ENCODE data around the gene FLOT2. TPM values are rescaled to one million over a fixed set of nuclear protein-coding genes. Genes with fewer than 3 reads are reported as not detected.
"Not testable (repeated sequence)": the region's sequence is repeated elsewhere in the genome, so short reads cannot be mapped to it uniquely, and the experiment has no call there.

The FLOT2 gene
- total and polyA plus RNA-seq, 7 experiments from 2014 or later, result 134 to 309 (median 228) TPM

DNA sequence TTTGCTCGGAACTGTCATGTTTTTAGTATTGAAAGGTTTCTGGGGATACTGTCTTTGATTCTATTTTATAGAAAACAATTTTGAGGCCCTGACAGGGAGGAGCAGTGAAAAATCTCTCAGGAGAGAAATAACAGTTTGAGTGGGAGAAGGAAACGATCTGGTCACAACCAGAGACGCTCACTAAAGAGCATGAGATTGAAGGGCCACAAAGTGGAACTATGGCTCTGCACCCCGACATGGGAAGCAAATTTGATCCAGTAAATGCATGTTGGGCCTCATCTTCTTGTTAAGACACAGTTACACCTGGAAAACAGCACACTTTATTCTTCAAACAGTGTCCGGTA is 42.2 kb downstream of the FLOT2 start:
- DNase-seq, result no peak
- Mint-ChIP-seq H3K27me3 (no peaks in the 10 kb centered on the region), H3K36me3 (peaks cover 0 to 15% (median 8%) of the 10 kb centered on the region in 5 donors), H3K4me3 (peak overlapping the region; percentile 90 to 100 (median 94)), H3K9me3 (no peaks in the 10 kb centered on the region), H3K4me1 (peaks cover 0 to 27% (median 11%) of the 10 kb centered on the region in 7 donors), H3K27ac (peak overlapping the region; percentile 85 to 94 (median 90))
- ChIA-PET POLR2A (interaction anchor here (0.9 to 3.8 kb wide), 8 partner anchors 16 to 98 kb away, joined by 3 to 19 read pairs (median 4); partner anchors contain the start of genes FLOT2 and PHF12), CTCF (interaction anchor here (0.7 to 1.0 kb wide), 2 partner anchors 48 to 128 kb away, joined by 3 to 5 read pairs; partner anchors contain the start of gene DHRS13)
- peak overlapping the region; percentile 82 for H3K27ac ChIP-seq (ENCODE audit: low read depth, low read length)
- intact Hi-C loops (cut with micrococcal nuclease), result loop anchor here (1.0 to 10.0 kb wide), 4 partner anchors 15 to 211 kb away; partner anchors contain the start of genes BLTP2 (in 1 of the 2) and RPL23A (in 1 of the 2)
- H3K27me3 ChIP-seq (ENCODE audit: control insufficient read depth in 2 of 2, insufficient read depth in 2 of 2, low read length in 2 of 2), result no peaks in the 10 kb centered on the region
- no peaks in the 10 kb centered on the region for H3K9me3 ChIP-seq (ENCODE audit: control insufficient read depth in 2 of 3, low read length in 3 of 3)
- peak overlapping the region; percentile 86 for H3K4me3 ChIP-seq (ENCODE audit: low read length)
- no peak for ATAC-seq
- peaks cover 4 to 20% (median 7%) of the 10 kb centered on the region in 3 experiments for H3K36me3 ChIP-seq (ENCODE audit: control insufficient read depth in 2 of 3, insufficient read depth in 3 of 3, low read length in 3 of 3)
- peaks cover 7 to 12% of the 10 kb centered on the region in 2 donors for H3K4me1 ChIP-seq (ENCODE audit: control insufficient read depth in 2 of 2, insufficient read depth in 2 of 2, low read length in 2 of 2)

DNA sequence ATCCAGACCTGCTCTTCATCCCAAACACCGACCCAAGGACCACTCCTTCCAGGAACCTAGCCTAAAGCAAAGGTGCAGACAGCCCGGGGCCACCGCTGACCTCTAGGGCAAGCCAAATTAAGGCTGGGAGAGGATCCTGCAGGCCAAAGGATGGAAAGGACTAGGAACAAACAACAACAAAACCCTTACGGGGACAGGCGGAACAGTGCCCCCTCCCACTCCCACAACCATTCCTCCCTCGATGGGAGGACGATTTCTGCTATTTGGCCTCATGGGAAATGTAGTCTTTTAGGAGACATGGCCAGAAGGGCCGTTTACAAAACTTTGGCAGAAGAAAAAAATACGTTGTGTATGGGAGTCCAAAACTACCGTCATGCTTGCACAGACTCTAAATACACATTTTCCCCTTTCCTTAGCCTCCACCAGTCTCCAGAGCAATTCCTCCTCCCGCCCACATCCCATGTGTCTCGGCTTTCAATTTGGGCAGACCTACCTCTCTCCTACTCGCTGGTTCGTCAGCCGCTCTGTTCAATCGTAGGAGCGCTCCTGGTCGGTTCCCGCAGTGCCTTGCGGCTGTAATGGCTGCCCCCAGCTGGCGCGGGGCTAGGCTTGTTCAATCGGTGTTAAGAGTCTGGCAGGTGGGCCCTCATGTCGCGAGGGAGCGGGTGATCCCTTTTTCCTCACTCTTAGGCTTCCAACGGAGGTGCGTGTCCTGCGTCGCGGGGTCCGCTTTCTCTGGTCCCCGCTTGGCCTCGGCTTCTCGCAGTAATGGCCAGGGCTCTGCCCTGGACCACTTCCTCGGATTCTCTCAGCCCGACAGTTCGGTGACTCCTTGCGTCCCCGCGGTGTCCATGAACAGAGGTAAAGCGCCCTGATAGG is 42.8 kb downstream of the FLOT2 start, which contains the start of gene ERAL1:
Gene ERAL1 (plus strand): TSS at position 560 of the 879 bp plus-strand sequence. CDS start 19 bp downstream, at position 579.
- ChIA-PET POLR2A (interaction anchor here (1.0 to 3.8 kb wide), 7 partner anchors 13 to 97 kb away, joined by 3 to 19 read pairs (median 4); partner anchors contain the start of genes FAM222B, FLOT2 and PHF12), CTCF (interaction anchor here (0.7 kb wide), 1 partner anchor 49 kb away, joined by 3 read pairs; the partner anchor contains the start of gene DHRS13)
- peak within 1 kb of the TSS; percentile 90 to 100 (median 94) for H3K4me3 Mint-ChIP-seq
- H3K27ac Mint-ChIP-seq, result peak within 1 kb of the TSS; percentile 85 to 94 (median 90)
- ATAC-seq, result peak; percentile 100
- no peaks in the 10 kb centered on the region for H3K27me3 Mint-ChIP-seq
- Histone ChIP-seq H3K9me3 (ENCODE audit: control insufficient read depth in 2 of 3, low read length in 3 of 3) (no peaks in the 10 kb centered on the region), H3K27me3 (ENCODE audit: control insufficient read depth in 2 of 2, insufficient read depth in 2 of 2, low read length in 2 of 2) (no peaks in the 10 kb centered on the region), H3K36me3 (ENCODE audit: control insufficient read depth in 2 of 3, insufficient read depth in 3 of 3, low read length in 3 of 3) (peaks cover 2 to 18% (median 7%) of the 10 kb centered on the region in 3 experiments), H3K4me1 (ENCODE audit: control insufficient read depth in 2 of 2, insufficient read depth in 2 of 2, low read length in 2 of 2) (peaks cover 7 to 12% of the 10 kb centered on the region in 2 donors), H3K27ac (ENCODE audit: low read depth, low read length) (peak within 1 kb of the TSS; percentile 82), H3K4me3 (ENCODE audit: low read length) (peak within 1 kb of the TSS; percentile 86)
- peaks cover 0 to 27% (median 11%) of the 10 kb centered on the region in 7 donors for H3K4me1 Mint-ChIP-seq
- peaks cover 0 to 14% (median 8%) of the 10 kb centered on the region in 5 donors for H3K36me3 Mint-ChIP-seq
- H3K9me3 Mint-ChIP-seq, result no peaks in the 10 kb centered on the region
- DNase-seq, result peak; percentile 63 to 87 (median 83)
- intact Hi-C loops (cut with micrococcal nuclease), result loop anchor here (1.0 to 10.0 kb wide), 10 partner anchors 12 to 210 kb away; partner anchors contain the start of genes DHRS13 (in 2 of the 2), FAM222B (in 2 of the 2), NEK8 (in 2 of the 2) and BLTP2 (in 1 of the 2)

DNA sequence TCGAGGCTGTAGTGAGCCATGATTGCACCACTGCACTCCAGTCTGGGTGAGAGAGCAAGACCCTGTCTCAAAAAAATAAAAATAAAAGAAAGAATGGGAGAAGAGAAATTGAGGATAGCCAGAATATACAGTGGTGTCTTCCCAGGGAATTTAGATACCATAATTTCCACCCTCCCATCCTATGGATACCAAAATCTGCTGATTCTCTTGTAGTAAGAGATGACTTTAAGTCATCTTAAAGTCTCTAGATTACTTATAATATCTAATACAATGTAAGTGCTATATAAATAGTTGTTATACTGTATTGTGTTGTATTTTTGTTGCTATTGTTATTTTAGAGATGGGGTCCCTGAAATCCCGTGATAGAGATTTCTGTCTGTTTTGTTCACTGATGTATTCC is 44.2 kb downstream of the FLOT2 start:
- Histone ChIP-seq H3K27me3 (ENCODE audit: control insufficient read depth in 2 of 2, insufficient read depth in 2 of 2, low read length in 2 of 2) (no peaks in the 10 kb centered on the region), H3K36me3 (ENCODE audit: control insufficient read depth in 2 of 3, insufficient read depth in 3 of 3, low read length in 3 of 3) (peaks cover under 1 to 7% (median 2%) of the 10 kb centered on the region in 3 experiments), H3K4me1 (ENCODE audit: control insufficient read depth in 2 of 2, insufficient read depth in 2 of 2, low read length in 2 of 2) (peaks cover 7 to 12% of the 10 kb centered on the region in 2 donors), H3K4me3 (ENCODE audit: low read length) (no peak overlapping the region), H3K9me3 (ENCODE audit: control insufficient read depth in 2 of 3, low read length in 3 of 3) (no peaks in the 10 kb centered on the region), H3K27ac (ENCODE audit: low read depth, low read length) (no peak overlapping the region)
- peaks cover 0 to 28% (median 11%) of the 10 kb centered on the region in 7 donors for H3K4me1 Mint-ChIP-seq
- CTCF ChIA-PET, result interaction anchor here (0.7 kb wide), 1 partner anchor 80 kb away, joined by 4 read pairs; no protein-coding TSS in a partner anchor
- H3K9me3 Mint-ChIP-seq, result no peaks in the 10 kb centered on the region
- DNase-seq (no peak), ATAC-seq (no peak)
- intact Hi-C loops (cut with micrococcal nuclease), result loop anchor here in 1 of 2 donors (10.0 kb wide), 1 partner anchor 208 kb away; the partner anchor contains the start of gene BLTP2
- H3K36me3 Mint-ChIP-seq, result peaks cover 0 to 5% (median 4%) of the 10 kb centered on the region in 5 donors
- no peaks in the 10 kb centered on the region for H3K27me3 Mint-ChIP-seq
- peak overlapping the region in 7 of 10 donors; percentile 25 to 64 (median 40) for H3K4me3 Mint-ChIP-seq
- POLR2A ChIA-PET, result interaction anchor here (0.7 to 3.8 kb wide), 6 partner anchors 11 to 98 kb away, joined by 4 to 19 read pairs (median 5); partner anchors contain the start of genes FAM222B, FLOT2 and PHF12
- H3K27ac Mint-ChIP-seq, result peak overlapping the region in 3 of 9 donors; percentile 17 to 51 (median 17)

DNA sequence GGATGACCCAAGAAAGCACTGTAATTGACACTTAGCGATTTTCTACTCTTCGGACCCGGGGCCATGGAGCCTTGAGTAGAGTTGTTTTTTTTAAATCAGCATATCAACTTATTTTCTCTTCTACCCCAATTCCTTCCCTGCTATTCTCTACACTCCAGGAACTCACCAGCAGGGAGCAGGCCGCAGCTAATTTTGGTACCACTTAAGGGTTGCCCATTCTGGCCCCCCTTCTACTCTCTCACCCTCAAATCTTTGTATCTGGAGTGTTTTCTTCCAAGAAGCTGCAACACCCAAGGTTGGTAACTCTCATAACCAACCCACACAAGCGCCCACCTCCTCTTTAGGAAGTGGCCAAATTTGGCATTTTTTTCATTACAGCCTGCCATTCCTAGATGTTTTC is 48.3 kb downstream of the FLOT2 start:
- Histone ChIP-seq H3K36me3 (ENCODE audit: control insufficient read depth in 2 of 3, insufficient read depth in 3 of 3, low read length in 3 of 3) (no peaks in the 10 kb centered on the region), H3K9me3 (ENCODE audit: control insufficient read depth in 2 of 3, low read length in 3 of 3) (no peaks in the 10 kb centered on the region), H3K27me3 (ENCODE audit: control insufficient read depth in 2 of 2, insufficient read depth in 2 of 2, low read length in 2 of 2) (no peaks in the 10 kb centered on the region), H3K4me1 (ENCODE audit: control insufficient read depth in 2 of 2, insufficient read depth in 2 of 2, low read length in 2 of 2) (peaks cover 0 to 3% of the 10 kb centered on the region in 2 donors), H3K27ac (ENCODE audit: low read depth, low read length) (no peak overlapping the region), H3K4me3 (ENCODE audit: low read length) (no peak overlapping the region)
- no peak overlapping the region for H3K4me3 Mint-ChIP-seq
- ChIA-PET POLR2A (interaction anchor here (0.7 to 1.1 kb wide), 3 partner anchors 10 to 48 kb away, joined by 3 to 4 read pairs (median 3); partner anchors contain the start of gene FLOT2), CTCF (interaction anchor here (0.7 to 2.7 kb wide), 8 partner anchors 10 to 122 kb away, joined by 3 to 10 read pairs (median 3); partner anchors contain the start of gene DHRS13)
- DNase-seq (no peak), ATAC-seq (peak; percentile 51)
- intact Hi-C loops (cut with micrococcal nuclease), result loop anchor here in 1 of 2 donors (1.0 kb wide), 1 partner anchor 54 kb away; the partner anchor contains the start of gene DHRS13
- H3K9me3 Mint-ChIP-seq, result no peaks in the 10 kb centered on the region
- H3K36me3 Mint-ChIP-seq, result no peaks in the 10 kb centered on the region
- peaks cover 0 to 6% (median 0%) of the 10 kb centered on the region in 7 donors for H3K4me1 Mint-ChIP-seq
- no peaks in the 10 kb centered on the region for H3K27me3 Mint-ChIP-seq
- H3K27ac Mint-ChIP-seq, result peak overlapping the region in 1 of 9 donors; percentile 48

DNA sequence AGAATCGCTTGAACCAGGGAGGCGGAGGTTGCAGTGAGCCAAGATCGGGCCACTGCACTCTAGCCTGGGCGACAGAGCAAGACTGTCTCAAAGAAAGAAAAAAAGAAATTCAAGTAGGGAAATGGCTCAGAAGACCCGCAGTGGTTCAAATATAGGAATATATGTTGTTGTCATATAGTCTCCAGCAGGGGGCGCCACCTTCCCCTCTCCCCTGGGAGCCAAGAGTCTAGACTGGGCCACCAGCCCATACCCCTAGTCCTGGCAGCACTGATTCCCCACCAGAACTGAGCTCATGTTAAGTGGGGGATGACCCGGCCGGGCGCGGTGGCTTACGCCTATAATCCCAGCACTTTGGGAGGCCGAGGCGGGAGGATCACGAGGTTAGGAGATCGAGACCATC is 48.9 kb downstream of the FLOT2 start:
- peak; percentile 18 to 63 (median 38) for DNase-seq
- not testable (repeated sequence) for H3K27me3 Mint-ChIP-seq; H3K36me3 Mint-ChIP-seq; H3K4me3 ChIP-seq (ENCODE audit: low read length); H3K4me1 ChIP-seq (ENCODE audit: control insufficient read depth in 2 of 2, insufficient read depth in 2 of 2, low read length in 2 of 2); H3K36me3 ChIP-seq (ENCODE audit: control insufficient read depth in 2 of 3, insufficient read depth in 3 of 3, low read length in 3 of 3); H3K27me3 ChIP-seq (ENCODE audit: control insufficient read depth in 2 of 2, insufficient read depth in 2 of 2, low read length in 2 of 2); H3K9me3 ChIP-seq (ENCODE audit: control insufficient read depth in 2 of 3, low read length in 3 of 3); H3K4me1 Mint-ChIP-seq; H3K9me3 Mint-ChIP-seq; H3K27ac ChIP-seq (ENCODE audit: low read depth, low read length); H3K4me3 Mint-ChIP-seq
- peak overlapping the region in 1 of 9 donors; percentile 9 for H3K27ac Mint-ChIP-seq
- ATAC-seq, result peak; percentile 84
- intact Hi-C loops (cut with micrococcal nuclease), result loop anchor here (1.0 kb wide), 3 partner anchors 49 to 68 kb away; partner anchors contain the start of genes DHRS13 (in 2 of the 2) and FLOT2 (in 1 of the 2)
- ChIA-PET POLR2A (interaction anchor here (1.0 to 1.1 kb wide), 2 partner anchors 11 to 49 kb away, joined by 3 to 4 read pairs; partner anchors contain the start of gene FLOT2), CTCF (interaction anchor here (0.7 to 2.7 kb wide), 7 partner anchors 13 to 87 kb away, joined by 3 to 10 read pairs (median 3); partner anchors contain the start of gene DHRS13)

DNA sequence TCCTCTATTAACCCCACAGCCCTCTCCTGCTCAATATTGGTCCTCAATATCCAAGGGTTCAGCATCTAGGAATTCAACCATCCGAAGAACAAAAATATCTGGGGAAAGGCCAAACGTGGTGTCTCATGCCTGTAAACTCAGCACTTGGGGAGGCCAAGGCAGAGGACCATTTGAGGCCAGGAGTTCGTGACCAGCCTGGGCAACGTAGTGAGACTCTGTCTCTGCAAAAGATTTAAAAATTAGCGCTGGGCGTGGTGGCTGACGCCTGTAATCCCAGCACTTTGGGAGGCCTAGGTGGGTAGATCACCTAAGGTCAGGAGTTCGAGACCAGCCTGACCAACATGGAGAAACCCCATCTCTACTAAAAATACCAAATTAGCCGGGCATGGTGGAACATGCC is 50.8 kb downstream of the FLOT2 start:
- H3K4me3 Mint-ChIP-seq; H3K4me3 ChIP-seq (ENCODE audit: low read length); H3K27ac Mint-ChIP-seq; H3K36me3 ChIP-seq (ENCODE audit: control insufficient read depth in 2 of 3, insufficient read depth in 3 of 3, low read length in 3 of 3); H3K36me3 Mint-ChIP-seq; H3K27ac ChIP-seq (ENCODE audit: low read depth, low read length); CTCF ChIA-PET; H3K4me1 ChIP-seq (ENCODE audit: control insufficient read depth in 2 of 2, insufficient read depth in 2 of 2, low read length in 2 of 2); H3K9me3 ChIP-seq (ENCODE audit: control insufficient read depth in 2 of 3, low read length in 3 of 3); intact Hi-C loops (cut with micrococcal nuclease); H3K27me3 ChIP-seq (ENCODE audit: control insufficient read depth in 2 of 2, insufficient read depth in 2 of 2, low read length in 2 of 2); ATAC-seq; POLR2A ChIA-PET; H3K27me3 Mint-ChIP-seq; DNase-seq; H3K9me3 Mint-ChIP-seq: not testable (repeated sequence)
- H3K4me1 Mint-ChIP-seq, result peaks cover 5 to 12% (median 9%) of the 10 kb centered on the region in 7 donors

All from naive thymus-derived CD4-positive, alpha-beta T cell (primary cell).